Cerebellar nuclear complex (tissue), 1 donor: Measurements from ENCODE around the gene SERPINI2.

Experiments used
- DNase-seq, 2 experiments: peaks; one replicate each; lab custom pipeline; 2025; lab: John Stamatoyannopoulos, UW

Gene SERPINI2, protein sequence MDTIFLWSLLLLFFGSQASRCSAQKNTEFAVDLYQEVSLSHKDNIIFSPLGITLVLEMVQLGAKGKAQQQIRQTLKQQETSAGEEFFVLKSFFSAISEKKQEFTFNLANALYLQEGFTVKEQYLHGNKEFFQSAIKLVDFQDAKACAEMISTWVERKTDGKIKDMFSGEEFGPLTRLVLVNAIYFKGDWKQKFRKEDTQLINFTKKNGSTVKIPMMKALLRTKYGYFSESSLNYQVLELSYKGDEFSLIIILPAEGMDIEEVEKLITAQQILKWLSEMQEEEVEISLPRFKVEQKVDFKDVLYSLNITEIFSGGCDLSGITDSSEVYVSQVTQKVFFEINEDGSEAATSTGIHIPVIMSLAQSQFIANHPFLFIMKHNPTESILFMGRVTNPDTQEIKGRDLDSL

DNA sequence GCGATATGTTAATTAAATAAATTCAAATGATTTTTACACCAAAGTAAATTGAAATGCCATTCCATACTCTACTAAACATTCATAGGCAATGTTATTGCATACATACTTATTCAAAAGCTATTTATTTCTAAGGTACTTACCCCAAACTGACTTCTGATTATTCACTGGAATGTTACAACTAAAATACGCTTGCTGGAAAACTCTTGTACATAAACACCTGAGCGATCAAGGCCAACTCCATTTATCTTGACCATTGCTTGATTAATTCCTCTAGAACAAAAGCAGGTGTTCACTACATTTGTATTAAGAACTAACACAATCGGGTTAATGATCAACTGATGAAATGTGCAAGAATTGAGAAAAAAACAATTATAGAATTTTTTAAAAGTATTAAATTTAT is at the start of gene SERPINI2:
SERPINI2 (minus strand) TSS at position 180 of the 400 bp plus-strand sequence. CDS start 2,208 bp downstream, outside the sequence.
- DNase-seq, result no peak

DNA sequence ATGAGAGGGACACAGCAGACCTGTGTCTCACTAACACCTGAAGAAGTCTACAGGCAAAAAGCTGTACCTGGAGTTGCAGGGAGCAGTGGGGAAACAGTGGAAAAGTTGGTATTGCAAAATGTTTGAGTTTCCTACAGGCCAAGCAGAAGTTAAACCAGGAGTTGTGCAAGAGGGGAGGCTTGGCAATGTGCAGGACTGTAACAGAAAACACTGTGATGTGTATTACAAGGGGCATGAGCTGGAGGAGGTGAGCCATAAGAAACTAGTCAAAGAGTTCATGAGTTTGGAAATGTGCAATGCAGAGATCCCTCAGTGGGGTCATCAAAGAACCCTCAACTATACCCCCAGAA is 47.1 kb upstream of the SERPINI2 start:
- no peak for DNase-seq

DNA sequence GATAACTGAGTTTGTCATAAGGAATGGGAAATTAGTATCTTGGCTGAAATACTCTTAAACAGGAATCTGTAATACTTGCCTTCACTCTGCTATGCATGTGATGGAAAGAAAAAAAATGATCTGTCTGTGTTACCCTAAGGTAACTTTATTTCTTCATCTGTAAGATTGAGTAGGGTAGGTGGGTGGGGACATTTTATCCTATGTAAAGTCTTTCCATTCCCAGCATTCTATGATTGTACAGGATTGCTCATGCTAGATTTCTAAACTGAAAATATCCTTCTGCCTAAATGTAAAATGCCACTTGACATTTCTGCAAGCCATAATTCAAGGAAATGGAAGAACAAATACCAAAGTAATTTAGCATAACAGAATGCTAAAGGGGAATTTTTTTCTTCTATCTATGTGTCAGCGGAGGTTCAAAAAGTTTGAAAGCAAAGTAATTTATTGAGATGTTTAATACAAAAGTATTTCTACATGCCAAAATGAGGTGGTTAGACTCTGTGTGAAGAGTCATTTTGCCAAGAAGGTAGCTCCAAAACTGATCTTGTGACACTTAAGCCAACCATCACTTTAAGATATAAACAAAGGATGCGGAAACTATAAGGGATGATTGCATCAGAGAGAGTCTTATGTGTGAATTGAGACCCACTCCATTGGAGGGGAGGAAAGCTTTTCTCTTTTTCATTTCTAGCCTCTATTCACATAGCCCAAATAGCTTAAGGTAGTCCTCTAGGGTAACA is 46.6 kb upstream of the SERPINI2 start:
- no peak for DNase-seq

DNA sequence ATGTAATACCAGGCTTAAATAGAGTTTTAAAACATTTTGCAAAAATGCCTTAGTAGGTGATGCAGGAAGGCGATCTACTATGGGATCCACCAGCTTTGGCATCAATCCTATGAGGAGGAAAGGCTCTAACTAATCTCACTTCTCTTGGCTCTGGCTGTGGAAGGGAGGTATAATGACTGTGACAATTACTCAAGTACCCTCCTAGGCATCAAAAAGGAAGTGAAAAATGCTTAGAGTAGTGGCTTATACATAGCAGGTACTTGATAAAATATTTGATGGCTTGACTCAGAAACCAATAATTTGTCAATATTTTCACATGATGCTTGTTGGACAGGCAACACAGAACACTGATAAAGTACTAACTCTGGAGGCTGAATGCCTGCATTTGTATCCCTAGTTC is 34.1 kb upstream of the SERPINI2 start:
- no peak for DNase-seq

DNA sequence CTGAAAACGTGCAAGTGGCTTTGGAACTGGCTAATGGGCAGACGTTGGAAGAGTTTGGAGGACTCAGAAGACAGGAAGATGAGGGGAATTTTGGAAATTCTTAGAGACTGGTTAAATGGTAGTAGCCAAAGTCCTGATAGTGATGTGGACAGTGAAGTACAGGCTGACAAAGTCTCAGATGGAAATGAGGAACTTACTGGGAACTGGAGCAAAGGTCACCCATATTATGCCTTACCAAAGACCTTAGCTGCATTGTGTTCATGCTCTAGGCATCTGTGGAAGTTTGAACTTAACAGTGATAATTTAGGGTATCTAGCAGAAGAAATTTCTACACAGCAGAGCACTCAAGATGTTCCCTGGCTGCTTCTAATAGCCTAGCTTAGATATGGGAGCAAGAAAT is 28.6 kb upstream of the SERPINI2 start:
- no peak for DNase-seq

DNA sequence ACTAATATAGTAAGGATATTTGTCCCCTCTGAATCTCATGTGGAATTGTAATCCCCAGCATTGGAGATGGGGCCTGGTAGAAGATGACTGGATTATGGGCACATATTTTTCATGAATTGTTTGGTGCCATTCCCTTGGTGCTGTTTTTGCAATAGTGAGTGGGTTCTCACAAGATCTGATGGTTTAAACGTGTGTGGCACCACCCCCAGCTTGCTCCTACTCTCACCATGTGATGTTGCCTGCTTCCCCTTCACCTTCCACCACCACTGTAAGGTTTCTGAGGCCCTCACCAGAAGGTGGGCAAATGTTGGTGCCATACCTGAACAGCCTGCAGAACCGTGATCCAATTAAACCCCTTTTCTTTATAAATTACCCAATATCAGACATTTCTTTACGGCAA is 28.1 kb upstream of the SERPINI2 start:
- no peak for DNase-seq

DNA sequence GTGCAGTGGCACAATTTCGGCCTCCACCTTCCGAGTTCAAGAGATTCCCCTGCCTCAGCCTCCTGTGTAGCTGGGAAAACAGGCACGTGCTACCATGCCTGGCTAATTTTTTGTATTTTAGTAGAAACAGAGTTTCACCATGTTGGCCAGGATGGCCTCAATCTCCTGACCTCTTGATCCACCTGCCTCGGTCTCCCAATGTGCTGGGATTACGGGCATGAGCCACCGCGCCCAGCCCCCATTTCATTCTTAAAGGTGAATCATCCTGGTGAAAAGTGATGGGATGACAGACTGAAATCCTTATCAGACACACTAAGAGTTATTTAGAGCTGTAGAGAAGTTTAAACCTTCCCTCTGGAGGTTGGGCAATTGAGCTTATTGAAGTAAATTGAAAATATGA is 24.1 kb upstream of the SERPINI2 start:
- DNase-seq, result no peak

DNA sequence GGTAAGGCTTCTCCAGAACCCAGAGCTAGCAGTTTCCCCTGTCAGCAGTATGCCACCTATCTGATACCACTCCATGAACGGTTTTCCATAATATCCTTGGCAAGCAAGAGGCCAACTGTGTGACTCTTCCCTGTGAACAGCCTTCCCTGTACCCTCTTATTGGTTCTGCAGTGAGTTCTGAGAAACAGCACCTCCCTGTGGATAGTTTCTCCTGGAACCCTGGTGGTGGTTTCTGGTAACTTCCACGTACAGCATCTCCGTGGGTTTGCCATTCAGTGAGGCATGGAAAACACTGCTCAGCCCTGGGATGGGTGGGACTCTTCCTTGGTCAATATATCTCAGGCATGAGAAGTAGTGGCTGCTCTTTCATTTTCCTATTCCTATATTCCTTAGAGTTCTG is 19.4 kb upstream of the SERPINI2 start:
- no peak for DNase-seq

DNA sequence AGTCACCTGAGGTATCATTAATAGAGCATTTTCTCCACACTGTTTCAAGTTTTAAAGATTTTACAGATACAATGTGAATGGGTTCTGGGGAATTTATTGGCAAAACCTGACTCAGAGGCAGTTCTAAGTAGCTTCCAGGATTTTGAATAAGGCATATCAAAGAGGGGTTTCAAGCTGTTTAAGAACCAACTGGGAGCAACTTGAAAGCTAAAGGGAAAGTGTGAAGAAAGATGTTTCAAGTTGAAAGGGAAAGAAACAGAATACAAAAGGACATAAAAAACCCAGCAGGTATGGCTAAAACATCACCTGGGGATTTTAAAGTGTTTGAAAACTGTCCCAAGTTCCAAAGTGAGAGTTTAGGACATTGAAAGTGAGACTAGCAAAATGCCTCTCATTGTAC is 17.8 kb upstream of the SERPINI2 start:
- DNase-seq, result no peak

DNA sequence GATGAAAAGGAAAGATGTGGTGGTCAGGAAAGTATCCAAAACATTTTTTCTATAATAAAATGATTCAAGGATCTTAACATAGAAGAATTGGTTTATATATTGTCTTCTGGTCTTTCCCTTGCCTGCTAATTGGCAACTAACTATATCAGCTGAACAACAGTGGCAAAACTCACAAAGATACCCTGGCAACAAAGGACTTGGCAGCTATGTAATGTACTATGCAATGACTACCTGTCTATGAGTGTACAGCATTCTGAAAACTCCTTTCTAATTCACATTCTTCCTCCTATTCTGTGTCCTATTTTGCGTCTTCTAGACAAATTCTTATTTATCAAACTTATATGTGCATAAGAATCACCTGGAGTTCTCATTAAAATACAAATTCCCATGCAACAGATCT is 15.7 kb upstream of the SERPINI2 start:
- no peak for DNase-seq

DNA sequence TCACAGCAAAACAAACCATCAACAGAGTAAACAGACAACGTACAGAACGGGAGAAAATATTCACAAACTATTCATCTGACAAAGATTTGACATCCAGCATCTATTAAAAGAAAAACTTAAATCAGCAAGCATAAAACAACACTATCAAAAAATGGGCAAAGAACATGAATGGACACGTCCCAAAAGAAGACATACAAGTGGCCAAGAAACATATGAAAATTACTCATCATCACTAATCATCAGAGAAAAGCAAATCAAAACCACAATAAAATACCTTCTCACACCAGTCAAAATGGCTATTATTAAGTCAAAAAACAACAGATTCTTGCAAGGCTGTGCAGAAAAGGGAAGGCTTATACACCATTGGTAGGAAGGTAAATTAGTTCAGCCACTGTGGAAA is 13.7 kb upstream of the SERPINI2 start:
- no peak for DNase-seq

DNA sequence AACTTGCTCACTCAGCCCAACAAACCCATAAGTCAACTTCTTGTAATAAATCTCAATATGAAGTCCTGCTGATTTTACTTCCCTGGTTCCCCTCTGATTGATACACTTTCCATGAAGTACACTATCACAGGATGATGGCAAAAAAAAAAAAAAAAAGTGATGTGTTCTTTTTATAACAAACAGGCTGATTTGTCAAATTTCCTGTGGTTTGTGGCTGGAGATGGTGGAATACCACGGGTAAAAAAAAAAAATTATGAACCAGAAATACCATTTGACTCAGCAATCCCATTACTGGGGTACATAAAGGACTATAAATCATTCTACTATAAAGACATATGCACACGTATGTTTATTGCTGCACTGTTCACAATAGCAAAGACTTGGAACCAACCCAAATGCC is 10.7 kb upstream of the SERPINI2 start:
- DNase-seq, result no peak

DNA sequence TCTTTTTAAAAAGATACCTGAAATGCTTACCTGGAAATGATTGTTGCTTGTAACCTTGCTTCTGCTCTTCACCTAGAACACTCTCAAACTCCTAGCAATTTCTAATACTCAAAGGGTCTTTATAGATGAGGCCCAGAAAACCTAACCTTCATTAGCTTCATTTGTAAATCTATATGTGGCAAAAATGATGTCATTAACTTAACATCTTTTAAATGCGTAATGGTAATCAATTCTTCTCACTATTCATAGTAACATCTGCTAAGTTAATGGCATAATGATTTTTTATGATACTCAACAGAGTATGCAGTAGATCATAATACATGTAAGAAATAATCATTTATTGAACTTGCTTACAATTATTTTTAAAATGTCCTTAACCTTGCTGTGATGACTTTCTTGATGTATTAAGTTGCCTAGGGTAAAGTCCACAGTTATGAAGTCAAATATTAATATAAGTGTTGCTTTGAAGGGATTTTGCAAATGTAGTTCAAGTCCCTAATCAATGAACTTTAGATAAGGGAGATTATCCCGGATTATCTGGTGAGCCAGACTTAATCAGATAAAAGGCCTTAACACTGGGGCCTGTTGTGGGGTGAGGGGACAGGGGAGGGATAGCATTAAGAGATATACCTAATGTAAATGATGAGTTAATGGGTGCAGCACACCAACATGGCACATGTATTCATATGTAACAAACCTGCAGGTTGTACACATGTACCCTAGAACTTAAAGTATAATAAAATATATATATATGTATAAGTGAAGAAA is 10.1 kb upstream of the SERPINI2 start:
- DNase-seq, result no peak

DNA sequence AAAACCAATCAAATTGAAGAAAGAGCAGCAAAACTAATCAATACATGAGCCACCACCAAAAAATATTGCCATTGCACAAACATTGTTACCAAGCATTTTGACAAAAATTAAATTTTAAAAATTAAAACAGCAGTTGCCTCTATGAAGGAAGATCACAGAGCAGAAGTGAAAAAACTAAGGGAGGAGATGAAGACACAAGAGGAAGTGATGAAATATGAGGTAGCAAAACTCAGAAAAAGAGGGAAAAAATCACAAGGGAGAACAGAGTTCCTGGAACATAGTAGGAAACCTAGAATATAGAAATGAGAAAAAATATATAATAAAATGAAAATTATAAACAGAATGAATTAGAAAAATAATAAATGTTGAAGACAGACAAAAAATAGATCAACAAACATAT is 7.3 kb upstream of the SERPINI2 start:
- DNase-seq, result no peak

DNA sequence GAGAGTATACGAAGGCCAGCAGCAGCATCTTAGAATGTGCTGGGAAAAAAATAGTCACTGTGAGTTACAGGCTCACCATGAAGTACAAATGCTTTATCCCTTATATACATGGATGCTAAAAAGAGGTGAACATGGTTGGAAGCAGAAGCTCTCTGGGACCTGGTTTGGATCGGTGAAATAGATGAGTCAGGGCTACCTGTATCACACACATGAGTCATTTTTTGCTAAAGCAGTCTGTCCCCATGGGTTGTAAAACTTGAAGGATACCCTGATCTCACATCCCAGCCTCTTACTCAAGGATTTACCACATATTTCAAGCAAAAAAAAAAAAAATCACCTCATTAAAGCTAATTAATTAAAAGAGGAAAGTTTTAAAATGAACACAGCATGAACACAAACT is 6.9 kb upstream of the SERPINI2 start:
- no peak for DNase-seq

DNA sequence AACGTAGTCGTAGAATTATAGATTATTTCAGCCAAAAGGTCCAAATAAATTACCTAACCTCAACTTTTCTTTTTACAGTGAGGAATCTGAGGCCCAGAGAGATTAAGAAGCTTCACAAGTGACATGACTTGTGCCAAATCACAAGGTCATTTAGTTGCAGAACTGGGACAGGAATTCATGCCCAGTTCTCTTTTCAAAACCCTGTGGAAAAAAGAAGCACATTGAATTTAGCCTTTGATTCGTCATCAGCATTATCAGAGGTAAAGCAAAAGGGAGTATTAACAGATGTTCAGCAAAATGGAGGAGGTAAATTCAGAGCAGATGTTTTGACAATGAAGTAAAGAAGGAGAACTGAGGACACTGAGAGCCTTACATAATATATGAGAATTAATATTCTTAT is 4.5 kb downstream of the SERPINI2 start:
- no peak for DNase-seq

DNA sequence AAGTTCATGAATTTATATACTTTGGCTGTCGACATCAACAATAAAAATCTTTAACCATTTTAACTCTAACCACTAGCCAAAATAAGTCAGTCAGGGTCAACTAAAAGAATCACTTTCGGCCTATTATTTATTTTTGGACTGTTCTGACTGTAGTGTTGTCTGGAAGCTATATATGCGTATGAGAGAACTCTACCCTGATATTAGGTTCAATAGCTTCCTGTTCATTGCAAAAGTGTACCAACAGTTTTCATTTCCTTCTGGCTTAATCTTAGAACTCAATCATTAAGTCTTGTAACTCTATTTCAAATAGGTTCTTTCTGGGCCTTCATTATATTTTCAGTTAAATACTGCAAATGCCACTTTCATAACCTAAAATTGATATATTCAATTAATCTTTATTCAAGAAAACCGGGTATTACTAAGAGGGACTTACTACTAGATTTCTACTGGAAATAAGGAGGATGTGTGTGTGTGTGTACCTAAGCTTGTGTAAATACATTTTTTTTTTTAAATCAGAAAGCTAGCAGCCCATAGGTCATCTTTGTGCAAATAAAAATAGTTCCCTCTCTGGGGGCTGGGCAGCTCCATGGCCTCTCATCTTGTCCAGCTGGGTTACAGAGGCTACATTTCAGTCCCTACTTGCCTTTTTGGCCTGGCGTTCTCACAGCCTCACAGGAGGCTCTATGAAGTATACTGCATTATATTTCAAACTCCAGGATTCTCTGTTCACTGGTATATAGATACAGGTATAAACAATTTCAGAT is 5.8 kb downstream of the SERPINI2 start:
- no peak for DNase-seq

DNA sequence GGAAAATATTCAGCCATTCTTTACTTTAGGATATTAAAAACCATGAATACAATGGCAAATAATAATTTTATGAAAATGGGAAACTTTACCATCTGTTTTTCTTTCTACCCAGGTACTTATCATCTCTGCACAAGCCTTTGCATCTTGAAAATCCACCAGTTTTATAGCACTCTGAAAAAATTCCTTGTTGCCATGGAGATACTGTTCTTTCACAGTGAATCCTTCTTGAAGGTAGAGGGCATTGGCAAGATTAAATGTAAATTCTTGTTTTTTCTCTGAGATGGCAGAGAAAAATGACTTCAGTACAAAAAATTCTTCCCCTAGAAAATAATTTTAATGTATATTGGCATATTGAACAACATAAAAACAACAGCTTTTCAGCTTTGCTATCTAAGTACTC is 6.9 kb downstream of the SERPINI2 start:
- DNase-seq, result no peak

DNA sequence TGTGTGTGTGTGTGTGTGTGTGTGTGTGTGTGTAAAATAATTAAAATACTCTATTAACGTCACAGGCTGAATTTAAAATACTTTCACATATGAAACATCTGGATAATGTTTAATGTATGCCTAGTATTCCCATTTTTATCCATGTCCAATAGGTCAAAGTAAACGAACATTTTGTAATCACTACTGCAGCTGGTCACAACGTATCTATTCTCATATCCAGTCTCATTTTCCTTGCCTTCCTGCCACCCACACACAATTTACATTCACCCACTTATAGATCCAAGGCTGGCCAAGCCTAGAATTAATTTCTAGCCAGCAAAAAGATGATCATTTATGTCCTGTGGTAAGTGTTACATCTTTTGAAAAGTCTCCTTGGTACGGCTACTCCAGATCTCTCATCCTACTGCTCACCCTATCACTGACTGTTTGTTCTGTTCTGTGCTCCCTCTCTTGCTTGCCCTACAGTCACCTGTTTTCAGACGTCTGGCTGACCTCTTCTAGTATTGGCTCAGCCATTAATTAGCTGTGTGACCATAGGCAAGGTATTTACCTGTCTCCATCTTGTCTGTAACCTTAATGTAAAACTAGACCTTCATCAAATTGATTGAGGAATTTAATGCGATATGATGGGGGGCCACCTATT is 17.6 kb downstream of the SERPINI2 start:
- no peak for DNase-seq

DNA sequence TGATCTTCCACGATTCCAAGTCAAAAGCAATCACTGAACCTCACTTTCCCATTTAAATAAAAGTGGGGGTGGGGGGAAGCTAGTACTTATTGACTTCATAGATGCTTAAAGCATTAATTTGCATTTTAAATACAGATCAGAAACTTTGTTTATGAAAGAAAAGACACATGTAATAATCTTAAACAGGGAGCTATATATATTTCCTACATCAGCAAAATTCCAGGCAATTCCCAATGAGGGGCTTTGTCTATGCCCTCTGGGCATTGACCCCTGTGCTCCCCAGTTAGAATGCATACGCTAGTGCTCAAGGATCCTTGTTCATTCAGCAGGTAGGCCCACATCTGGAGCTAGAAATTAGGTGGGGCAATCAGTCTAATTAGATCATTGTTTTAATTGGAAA is 20.0 kb downstream of the SERPINI2 start:
- no peak for DNase-seq

DNA sequence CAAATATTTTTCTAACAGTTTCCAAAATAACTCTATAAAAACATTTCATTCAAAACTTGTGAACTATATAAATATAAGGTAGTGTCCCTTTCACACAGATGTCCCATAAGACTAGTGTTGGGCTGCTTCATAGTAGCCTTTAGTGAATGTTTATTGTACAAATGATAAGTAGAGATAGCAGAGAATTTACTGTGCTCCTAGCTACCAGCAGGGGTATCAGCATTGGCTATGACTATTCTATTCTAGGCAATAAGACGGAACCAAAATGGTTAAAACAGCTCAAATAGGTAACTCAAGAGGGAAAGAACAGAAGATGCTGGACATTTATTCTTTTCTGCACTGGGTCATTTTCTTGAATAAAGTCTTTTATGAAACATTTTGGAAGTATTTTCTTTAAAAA is 22.6 kb downstream of the SERPINI2 start:
- DNase-seq, result no peak

DNA sequence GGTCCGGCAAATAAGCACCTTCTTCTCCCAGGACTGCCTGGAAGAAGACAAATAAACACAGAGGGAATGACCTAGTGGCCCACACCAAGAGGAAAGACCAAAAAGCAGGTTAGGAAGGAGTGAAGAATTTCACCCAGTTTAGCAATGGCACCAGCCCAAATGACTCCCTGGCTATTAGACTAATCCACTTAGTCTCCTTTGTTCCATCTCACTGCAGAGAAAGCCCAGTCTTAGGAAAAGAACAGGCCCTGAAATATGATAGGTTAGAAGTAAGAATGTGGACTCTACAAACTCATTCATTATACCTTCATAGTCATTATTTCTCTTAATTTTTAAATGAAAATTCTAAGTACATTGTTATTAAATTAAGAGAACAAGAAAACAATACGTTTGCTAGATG is 23.2 kb downstream of the SERPINI2 start:
- no peak for DNase-seq
